GM23338 (cell line): ENCODE data around the gene CRHR1. TPM values are rescaled to one million over a fixed set of nuclear protein-coding genes. Genes with fewer than 3 reads are reported as not detected.
A peak's percentile ranks its signal among the peaks of the same experiment; 100 is the strongest.

Experiments
- ATAC-seq: fragments of 200-7000 bp; cut with Tn5 transposase; 3 replicates; pipeline ENCODE4 v1.9.1; 2020
- DNase-seq: peaks from one replicate; pipeline ENCODE4 v3.0.0-alpha.2; 2015; ENCODE audit warnings: low spot score
- H2AFZ ChIP-seq: fragments of 200-600 bp; sonication (generic); 2 replicates; pipeline ENCODE4 v1.8.0; 2016; ENCODE audit warnings: antibody characterized with exemption, mild to moderate bottlenecking, moderate library complexity
- H3F3A ChIP-seq: fragments of 200-600 bp; sonication (generic); replicated peaks from 2 replicates; pipeline ENCODE4 v1.8.0; 2017; ENCODE audit warnings: antibody characterized with exemption, mixed run types, low read depth
- H3K27ac ChIP-seq: fragments of 200-600 bp; sonication (generic); 2 replicates; pipeline ENCODE4 v1.6.1; 2016; ENCODE audit warnings: low read depth
- H3K27me3 ChIP-seq: fragments of 200-600 bp; sonication (generic); 2 replicates; pipeline ENCODE4 v1.8.0; 2016; ENCODE audit warnings: mild to moderate bottlenecking, mixed run types, moderate library complexity; ENCODE audit not compliant: insufficient read depth
- H3K36me3 ChIP-seq: fragments of 200-600 bp; sonication (generic); 2 replicates; pipeline ENCODE4 v1.8.0; 2016; ENCODE audit warnings: mild to moderate bottlenecking; ENCODE audit not compliant: insufficient read depth
- H3K4me1 ChIP-seq: fragments of 200-600 bp; sonication (generic); 2 replicates; pipeline ENCODE4 v1.8.0; 2016; ENCODE audit warnings: mild to moderate bottlenecking, moderate library complexity; ENCODE audit not compliant: insufficient read depth
- H3K4me2 ChIP-seq: fragments of 200-600 bp; sonication (generic); 2 replicates; pipeline ENCODE4 v1.7.1; 2017; ENCODE audit warnings: mixed run types
- H3K4me3 ChIP-seq: fragments of 200-600 bp; sonication (generic); 2 replicates; pipeline ENCODE4 v1.6.1; 2016; ENCODE audit warnings: mixed run types
- H3K79me2 ChIP-seq: fragments of 200-600 bp; sonication (generic); replicated peaks from 2 replicates; pipeline ENCODE4 v1.8.0; 2017; ENCODE audit warnings: mild to moderate bottlenecking; ENCODE audit not compliant: insufficient read depth
- H3K9me2 ChIP-seq: fragments of 200-600 bp; sonication (generic); 2 replicates; pipeline ENCODE4 v1.8.0; 2017; ENCODE audit not compliant: insufficient read depth
- H4K20me1 ChIP-seq: fragments of 200-600 bp; sonication (generic); replicated peaks from 2 replicates; pipeline ENCODE4 v1.8.0; 2017; ENCODE audit warnings: mild to moderate bottlenecking; ENCODE audit not compliant: insufficient read depth
- H3K27ac Mint-ChIP-seq: 2 replicates; pipeline ENCODE4 v1.8.0; 2020; ENCODE audit warnings: inconsistent platforms, mild to moderate bottlenecking, moderate library complexity, mixed read lengths
- H3K27me3 Mint-ChIP-seq: 3 replicates; pipeline ENCODE4 v1.8.0; 2022; ENCODE audit warnings: low read depth, mild to moderate bottlenecking, moderate library complexity, mixed read lengths, inconsistent platforms; ENCODE audit not compliant: insufficient read depth, poor library complexity
- H3K36me3 Mint-ChIP-seq: 3 replicates; pipeline ENCODE4 v1.8.0; 2021; ENCODE audit warnings: low read depth, mild to moderate bottlenecking, inconsistent platforms, moderate library complexity, mixed read lengths
- H3K4me1 Mint-ChIP-seq: 3 replicates; pipeline ENCODE4 v1.8.0; 2020; ENCODE audit warnings: mild to moderate bottlenecking, inconsistent platforms, mixed read lengths
- H3K4me3 Mint-ChIP-seq: 3 replicates; pipeline ENCODE4 v1.8.0; 2021; ENCODE audit warnings: moderate library complexity, mild to moderate bottlenecking, inconsistent platforms, mixed read lengths
- H3K9me3 Mint-ChIP-seq: 3 replicates; pipeline ENCODE4 v1.8.0; 2020; ENCODE audit warnings: moderate library complexity, mild to moderate bottlenecking, inconsistent platforms, mixed read lengths
- CTCF ChIP-seq, 2 experiments: fragments of 200-600 bp in 1 of 2; sonication (generic) in 1 of 2; conservative IDR thresholded peaks; 2 replicates each; pipeline versions ENCODE4 v1.5.1 to v1.6.1; 2016 to 2017; ENCODE audit warnings: antibody characterized with exemption in 2 of 2, low read depth in 2 of 2, mild to moderate bottlenecking in 2 of 2, moderate library complexity in 1 of 2
- ETS1 ChIP-seq: IDR thresholded peaks from 2 replicates; pipeline ENCODE4 v1.6.1; 2016; ENCODE audit warnings: antibody characterized with exemption
- JUNB ChIP-seq: IDR thresholded peaks from one replicate; pipeline ENCODE4 v1.6.1; 2016; ENCODE audit warnings: antibody characterized with exemption; ENCODE audit not compliant: unreplicated experiment
- REST ChIP-seq: IDR thresholded peaks from one replicate; pipeline ENCODE4 v1.6.1; 2018; ENCODE audit warnings: antibody characterized with exemption; ENCODE audit not compliant: unreplicated experiment
- ZNF114 ChIP-seq: fragments of 250-450 bp; sonication (Bioruptor Pico); IDR thresholded peaks from 2 replicates; pipeline ENCODE4 v1.5.0; 2020; ENCODE audit warnings: mild to moderate bottlenecking, moderate library complexity
- ZNF462 ChIP-seq: fragments of 250-450 bp; sonication (Bioruptor Pico); IDR thresholded peaks from 2 replicates; pipeline ENCODE4 v1.5.0; 2020; ENCODE audit warnings: mild to moderate bottlenecking, moderate library complexity
- polyA plus RNA-seq: library from polyadenylated mRNA; unstranded; fragments of >200 nt; fragmentation: Nextera tagmentation; extraction: Ambion mirVana; gene quantifications from 2 replicates; pipeline ENCODE4 v1.2.1, GENCODE V29; 2016
- total RNA-seq: library from RNA; depleted of rRNA; stranded (reverse); fragments of >200 nt; shearing (Covaris generic); gene quantifications from 2 replicates; pipeline ENCODE4 v1.2.3, GENCODE V29; 2014

CRHR1 gene
- total and polyA plus RNA-seq, 2 experiments from 2014 or later = 0.19 to 0.76 TPM

GRCh38 chr17:45815752-45816151 is 31.6 kb downstream of the CRHR1 start (continued):
- TF ChIP-seq ZNF462 (CRISPR knock-in tag) = no peak
- no peak for TF ChIP-seq ZNF114 (CRISPR knock-in tag)
- TF ChIP-seq ETS1 = no peak
- TF ChIP-seq REST = no peak

GRCh38 chr17:45818041-45818440 is 33.9 kb downstream of the CRHR1 start:
- H3K9me3 Mint-ChIP-seq = no peaks in the 10 kb centered on the region
- Histone ChIP-seq H3K27ac (no peak overlapping the region), H4K20me1 (no peaks in the 10 kb centered on the region), H3K4me3 (no peak overlapping the region), H3K36me3 (no peaks in the 10 kb centered on the region), H3F3A (no peaks in the 10 kb centered on the region), H3K4me1 (no peaks in the 10 kb centered on the region), H2AFZ (no peak overlapping the region), H3K79me2 (no peaks in the 10 kb centered on the region), H3K27me3 (no peaks in the 10 kb centered on the region), H3K4me2 (no peak overlapping the region), H3K9me2 (no peaks in the 10 kb centered on the region)
- TF ChIP-seq CTCF (conservative IDR thresholded peaks at IDR 0.05; ENCODE audit: low read depth in 2 of 2) = 0 out of 4 replicates have a peak, but pooled peaks of 1 of the 2 experiments have one; percentile 1
- TF ChIP-seq JUNB = no peak
- peaks cover 30% of the 10 kb centered on the region for H3K27me3 Mint-ChIP-seq
- H3K36me3 Mint-ChIP-seq = no peaks in the 10 kb centered on the region
- H3K4me1 Mint-ChIP-seq = peaks cover 4% of the 10 kb centered on the region
- no peak overlapping the region for H3K27ac Mint-ChIP-seq
- no peak for DNase-seq
- no peak for ATAC-seq
- no peak overlapping the region for H3K4me3 Mint-ChIP-seq
